SK-N-SH (cell line): ENCODE measurements around the gene DCANP1. TPM values are rescaled to one million over a fixed set of nuclear protein-coding genes. Genes with fewer than 3 reads are reported as not detected.

ENCODE experiments used
- CTCF ChIA-PET: fragments of 300-600, 350-600 bp; formaldehyde crosslinking; extraction: SDS; loops from one replicate; lab custom pipeline; 2021; lab: Yijun Ruan, JAX
- POLR2A ChIA-PET: fragments of 350-600 bp; sonication (Branson Sonifier 250); formaldehyde crosslinking; extraction: SDS; loops from one replicate; lab custom pipeline; 2020; ENCODE audit warnings: antibody characterized with exemption, inconsistent platforms; lab: Yijun Ruan, JAX
- DNase-seq: peaks from one replicate; pipeline ENCODE4 v3.0.0; 2012
- H2AFZ ChIP-seq: fragments of 200-600 bp; sonication (generic); 2 replicates; pipeline ENCODE4 v1.8.1; 2016; ENCODE audit warnings: antibody characterized with exemption, mild to moderate bottlenecking, low read depth
- H3F3A ChIP-seq: fragments of 200-600 bp; sonication (generic); replicated peaks from 2 replicates; pipeline ENCODE3; 2016; ENCODE audit warnings: antibody characterized with exemption, mild to moderate bottlenecking; ENCODE audit not compliant: insufficient read depth
- H3K27ac ChIP-seq, 2 experiments: fragments of 200-500 bp in 1 of 2; fragments of 200-600 bp in 1 of 2; sonication (Bioruptor generic) in 1 of 2; sonication (generic), shearing (Covaris generic) in 1 of 2; 2 replicates each; pipeline versions ENCODE4 v1.5.1 to v1.6.1; 2014 to 2016; ENCODE audit warnings: low read depth in 2 of 2, inconsistent platforms in 1 of 2, low read length in 1 of 2, mild to moderate bottlenecking in 1 of 2, mixed read lengths in 1 of 2
- H3K27me3 ChIP-seq: fragments of 200-600 bp; sonication (generic), shearing (Covaris generic); 2 replicates; pipeline ENCODE4 v1.6.1; 2016; ENCODE audit warnings: mixed run types; ENCODE audit not compliant: insufficient read depth
- H3K36me3 ChIP-seq, 2 experiments: fragments of 200-500 bp in 1 of 2; fragments of 200-600 bp in 1 of 2; sonication (Bioruptor generic) in 1 of 2; sonication (generic) in 1 of 2; replicated peaks in 1 of 2; 2 replicates each; pipeline versions ENCODE3 to v1.5.1; 2014 to 2016; ENCODE audit warnings: low read length in 1 of 2, mild to moderate bottlenecking in 1 of 2; ENCODE audit not compliant: insufficient read depth in 2 of 2, control insufficient read depth in 1 of 2
- H3K4me1 ChIP-seq, 2 experiments: fragments of 200-500 bp in 1 of 2; fragments of 200-600 bp in 1 of 2; sonication (Bioruptor generic) in 1 of 2; sonication (generic), shearing (Covaris generic) in 1 of 2; 2 replicates each; pipeline versions ENCODE4 v1.5.1 to v1.6.1; 2014 to 2016; ENCODE audit warnings: low read depth in 1 of 2, low read length in 1 of 2, mixed run types in 1 of 2; ENCODE audit not compliant: insufficient read depth in 2 of 2, control insufficient read depth in 1 of 2
- H3K4me2 ChIP-seq: fragments of 200-600 bp; sonication (generic), shearing (Covaris generic); 2 replicates; pipeline ENCODE4 v1.6.1; 2017; ENCODE audit warnings: mixed run types
- H3K4me3 ChIP-seq, 2 experiments: fragments of 200-500 bp in 1 of 2; fragments of 200-600 bp in 1 of 2; sonication (Bioruptor generic) in 1 of 2; sonication (generic), shearing (Covaris generic) in 1 of 2; 2 replicates each; pipeline versions ENCODE4 v1.5.1 to v1.8.1; 2014 to 2016; ENCODE audit warnings: low read depth in 2 of 2, inconsistent platforms in 1 of 2, low read length in 1 of 2, mild to moderate bottlenecking in 1 of 2, mixed read lengths in 1 of 2, moderate library complexity in 1 of 2
- H3K79me2 ChIP-seq: fragments of 200-600 bp; sonication (generic); 2 replicates; pipeline ENCODE4 v1.8.1; 2017; ENCODE audit warnings: mild to moderate bottlenecking; ENCODE audit not compliant: insufficient read depth
- H3K9ac ChIP-seq: fragments of 200-600 bp; sonication (generic); 2 replicates; pipeline ENCODE4 v1.6.1; 2017; ENCODE audit warnings: mixed run types
- H3K9me2 ChIP-seq: fragments of 200-600 bp; sonication (generic); 2 replicates; pipeline ENCODE4 v1.6.1; 2017; ENCODE audit warnings: mixed run types
- H3K9me3 ChIP-seq: fragments of 200-600 bp; sonication (generic); 2 replicates; pipeline ENCODE4 v1.6.1; 2017; ENCODE audit warnings: mixed run types, mild to moderate bottlenecking, moderate library complexity
- H4K20me1 ChIP-seq: fragments of 200-600 bp; sonication (generic); 2 replicates; pipeline ENCODE4 v1.6.1; 2017; ENCODE audit warnings: mild to moderate bottlenecking, mixed run types; ENCODE audit not compliant: insufficient read depth
- ELF1 ChIP-seq: IDR thresholded peaks from 2 replicates; pipeline ENCODE4 v1.4.0; 2012
- EP300 ChIP-seq, 2 experiments: IDR thresholded peaks; 2 replicates each; pipeline versions ENCODE4 v1.4.0 to v1.6.1; 2012; ENCODE audit warnings: borderline replicate concordance in 1 of 2, low read depth in 1 of 2, low read length in 1 of 2
- EZH2phosphoT487 ChIP-seq: fragments of 200-600 bp; sonication (generic); IDR thresholded peaks from 2 replicates; pipeline ENCODE4 v1.6.1; 2017; ENCODE audit warnings: low read depth, mixed run types, mild to moderate bottlenecking, antibody characterized with exemption, moderate library complexity, borderline replicate concordance
- FOSL2 ChIP-seq: IDR thresholded peaks from 2 replicates; pipeline ENCODE4 v1.4.0; 2012; ENCODE audit warnings: low read depth, mild to moderate bottlenecking, moderate library complexity, borderline replicate concordance
- GATA2 ChIP-seq: sonication (generic); formaldehyde crosslinking; IDR thresholded peaks from 2 replicates; pipeline ENCODE4 v1.5.0; 2020; ENCODE audit warnings: mild to moderate bottlenecking, missing genetic modification reagents
- MEF2A ChIP-seq: IDR thresholded peaks from 2 replicates; pipeline ENCODE4 v1.4.0; 2012; ENCODE audit warnings: low read depth, borderline replicate concordance
- MXI1 ChIP-seq: IDR thresholded peaks from 2 replicates; pipeline ENCODE4 v1.6.1; 2012; ENCODE audit warnings: mild to moderate bottlenecking, low read depth, low read length, improper control_type of control experiment
- RFX5 ChIP-seq: IDR thresholded peaks from 2 replicates; pipeline ENCODE4 v1.6.1; 2012; ENCODE audit warnings: mild to moderate bottlenecking, improper control_type of control experiment, low read length
- RXRA ChIP-seq: IDR thresholded peaks from 2 replicates; pipeline ENCODE4 v1.4.0; 2012; ENCODE audit warnings: low read depth, mild to moderate bottlenecking, borderline replicate concordance
- SIN3A ChIP-seq: IDR thresholded peaks from 2 replicates; pipeline ENCODE4 v1.6.1; 2012; ENCODE audit warnings: low read depth, mild to moderate bottlenecking, low read length, moderate library complexity, borderline replicate concordance
- SMC3 ChIP-seq: IDR thresholded peaks from 2 replicates; pipeline ENCODE4 v1.6.1; 2012; ENCODE audit warnings: low read depth, low read length, improper control_type of control experiment
- TEAD4 ChIP-seq: IDR thresholded peaks from 2 replicates; pipeline ENCODE4 v1.4.0; 2012; ENCODE audit warnings: mild to moderate bottlenecking, borderline replicate concordance; ENCODE audit not compliant: insufficient read depth
- YY1 ChIP-seq: IDR thresholded peaks from 2 replicates; pipeline ENCODE4 v1.4.0; 2012; ENCODE audit warnings: low read depth, mild to moderate bottlenecking
- WGBS: methylation state at CpG from one replicate; pipeline ENCODE4 v1.1.6; 2017; ENCODE audit warnings: low lambda C conversion rate; 5-methylcytosine and 5-hydroxymethylcytosine counted together
- polyA plus RNA-seq, 3 experiments: library from polyadenylated mRNA; depleted of rRNA; stranded (reverse); fragments of >200 nt; gene quantifications; 2 replicates each; pipeline ENCODE4 v1.2.3, GENCODE V29; 2012
- TF ChIP-seq, protein P1 (sequence below): IDR thresholded peaks from 2 replicates; pipeline ENCODE4 v1.6.1; 2012; ENCODE audit warnings: mild to moderate bottlenecking, low read depth, low read length, moderate library complexity
- TF ChIP-seq, protein P2 (sequence below): IDR thresholded peaks from 2 replicates; pipeline ENCODE4 v1.4.0; 2012; ENCODE audit warnings: low read depth, borderline replicate concordance
- TF ChIP-seq, protein P3 (sequence below): fragments of 150-350 bp; IDR thresholded peaks from 2 replicates; pipeline ENCODE4 v1.6.1; 2016; ENCODE audit warnings: mild to moderate bottlenecking, low read depth, low read length
- TF ChIP-seq, protein P4 (sequence below): IDR thresholded peaks from 2 replicates; pipeline ENCODE4 v1.4.0; 2012; ENCODE audit warnings: low read depth, borderline replicate concordance

DCANP1 gene
- polyA plus RNA-seq, 1 of the 3 experiments (the other 2 are of a cell fraction): not detected

DNA sequence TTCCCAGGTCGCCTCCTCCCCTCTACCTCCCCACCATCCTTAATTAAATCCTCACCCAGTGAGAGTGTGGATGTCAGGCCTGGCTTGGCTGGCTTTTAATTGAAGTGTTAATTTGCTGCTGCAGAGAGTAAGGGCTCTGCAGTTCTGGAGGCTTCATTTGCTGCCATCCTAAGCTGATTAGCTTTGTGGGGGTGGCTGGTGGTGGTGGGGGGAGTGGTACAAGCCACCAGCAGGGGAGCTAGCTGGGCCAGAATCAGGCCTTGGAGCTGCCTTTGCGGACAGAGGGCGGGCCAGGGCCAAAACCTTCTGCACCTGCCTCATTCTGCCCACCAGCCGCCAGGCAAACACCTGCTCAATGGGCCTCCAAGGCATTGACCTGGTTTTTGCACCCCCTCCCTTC, 31.8 kb upstream of the DCANP1 start:
- no peaks in the 10 kb centered on the region for H3K9me2 ChIP-seq
- H3K9ac ChIP-seq: no peak overlapping the region
- no peaks in the 10 kb centered on the region for H3K79me2 ChIP-seq
- CTCF ChIA-PET: interaction anchor here (0.7 to 3.9 kb wide), 7 partner anchors 9 to 75 kb away, joined by 3 to 52 read pairs (median 4); no protein-coding TSS in a partner anchor
- H3K4me1 ChIP-seq: peaks cover 0 to 2% of the 10 kb centered on the region in 2 experiments; a peak in 1 of 4 replicates
- H3F3A ChIP-seq: no peaks in the 10 kb centered on the region
- no peak overlapping the region for H3K4me2 ChIP-seq
- no peak overlapping the region for H3K4me3 ChIP-seq
- H3K27me3 ChIP-seq: no peaks in the 10 kb centered on the region; the same call in none of the 2 replicates
- H3K9me3 ChIP-seq: no peaks in the 10 kb centered on the region
- TF ChIP-seq, protein P1, sequence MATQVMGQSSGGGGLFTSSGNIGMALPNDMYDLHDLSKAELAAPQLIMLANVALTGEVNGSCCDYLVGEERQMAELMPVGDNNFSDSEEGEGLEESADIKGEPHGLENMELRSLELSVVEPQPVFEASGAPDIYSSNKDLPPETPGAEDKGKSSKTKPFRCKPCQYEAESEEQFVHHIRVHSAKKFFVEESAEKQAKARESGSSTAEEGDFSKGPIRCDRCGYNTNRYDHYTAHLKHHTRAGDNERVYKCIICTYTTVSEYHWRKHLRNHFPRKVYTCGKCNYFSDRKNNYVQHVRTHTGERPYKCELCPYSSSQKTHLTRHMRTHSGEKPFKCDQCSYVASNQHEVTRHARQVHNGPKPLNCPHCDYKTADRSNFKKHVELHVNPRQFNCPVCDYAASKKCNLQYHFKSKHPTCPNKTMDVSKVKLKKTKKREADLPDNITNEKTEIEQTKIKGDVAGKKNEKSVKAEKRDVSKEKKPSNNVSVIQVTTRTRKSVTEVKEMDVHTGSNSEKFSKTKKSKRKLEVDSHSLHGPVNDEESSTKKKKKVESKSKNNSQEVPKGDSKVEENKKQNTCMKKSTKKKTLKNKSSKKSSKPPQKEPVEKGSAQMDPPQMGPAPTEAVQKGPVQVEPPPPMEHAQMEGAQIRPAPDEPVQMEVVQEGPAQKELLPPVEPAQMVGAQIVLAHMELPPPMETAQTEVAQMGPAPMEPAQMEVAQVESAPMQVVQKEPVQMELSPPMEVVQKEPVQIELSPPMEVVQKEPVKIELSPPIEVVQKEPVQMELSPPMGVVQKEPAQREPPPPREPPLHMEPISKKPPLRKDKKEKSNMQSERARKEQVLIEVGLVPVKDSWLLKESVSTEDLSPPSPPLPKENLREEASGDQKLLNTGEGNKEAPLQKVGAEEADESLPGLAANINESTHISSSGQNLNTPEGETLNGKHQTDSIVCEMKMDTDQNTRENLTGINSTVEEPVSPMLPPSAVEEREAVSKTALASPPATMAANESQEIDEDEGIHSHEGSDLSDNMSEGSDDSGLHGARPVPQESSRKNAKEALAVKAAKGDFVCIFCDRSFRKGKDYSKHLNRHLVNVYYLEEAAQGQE: no peak
- TF ChIP-seq EP300 (IDR thresholded peaks at IDR 0.05; ENCODE audit: borderline replicate concordance in 1 of 2, low read depth in 1 of 2, low read length in 1 of 2) (no peak), GATA2 (no peak), RXRA (no peak), EZH2phosphoT487 (no peak), TEAD4 (no peak), SIN3A (no peak), YY1 (no peak), MXI1 (no peak), FOSL2 (no peak), ELF1 (no peak), RFX5 (no peak), MEF2A (no peak), SMC3 (no peak)
- TF ChIP-seq, protein P2, sequence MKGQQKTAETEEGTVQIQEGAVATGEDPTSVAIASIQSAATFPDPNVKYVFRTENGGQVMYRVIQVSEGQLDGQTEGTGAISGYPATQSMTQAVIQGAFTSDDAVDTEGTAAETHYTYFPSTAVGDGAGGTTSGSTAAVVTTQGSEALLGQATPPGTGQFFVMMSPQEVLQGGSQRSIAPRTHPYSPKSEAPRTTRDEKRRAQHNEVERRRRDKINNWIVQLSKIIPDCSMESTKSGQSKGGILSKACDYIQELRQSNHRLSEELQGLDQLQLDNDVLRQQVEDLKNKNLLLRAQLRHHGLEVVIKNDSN: no peak
- TF ChIP-seq, protein P3, sequence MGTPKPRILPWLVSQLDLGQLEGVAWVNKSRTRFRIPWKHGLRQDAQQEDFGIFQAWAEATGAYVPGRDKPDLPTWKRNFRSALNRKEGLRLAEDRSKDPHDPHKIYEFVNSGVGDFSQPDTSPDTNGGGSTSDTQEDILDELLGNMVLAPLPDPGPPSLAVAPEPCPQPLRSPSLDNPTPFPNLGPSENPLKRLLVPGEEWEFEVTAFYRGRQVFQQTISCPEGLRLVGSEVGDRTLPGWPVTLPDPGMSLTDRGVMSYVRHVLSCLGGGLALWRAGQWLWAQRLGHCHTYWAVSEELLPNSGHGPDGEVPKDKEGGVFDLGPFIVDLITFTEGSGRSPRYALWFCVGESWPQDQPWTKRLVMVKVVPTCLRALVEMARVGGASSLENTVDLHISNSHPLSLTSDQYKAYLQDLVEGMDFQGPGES: no peak
- TF ChIP-seq, protein P4, sequence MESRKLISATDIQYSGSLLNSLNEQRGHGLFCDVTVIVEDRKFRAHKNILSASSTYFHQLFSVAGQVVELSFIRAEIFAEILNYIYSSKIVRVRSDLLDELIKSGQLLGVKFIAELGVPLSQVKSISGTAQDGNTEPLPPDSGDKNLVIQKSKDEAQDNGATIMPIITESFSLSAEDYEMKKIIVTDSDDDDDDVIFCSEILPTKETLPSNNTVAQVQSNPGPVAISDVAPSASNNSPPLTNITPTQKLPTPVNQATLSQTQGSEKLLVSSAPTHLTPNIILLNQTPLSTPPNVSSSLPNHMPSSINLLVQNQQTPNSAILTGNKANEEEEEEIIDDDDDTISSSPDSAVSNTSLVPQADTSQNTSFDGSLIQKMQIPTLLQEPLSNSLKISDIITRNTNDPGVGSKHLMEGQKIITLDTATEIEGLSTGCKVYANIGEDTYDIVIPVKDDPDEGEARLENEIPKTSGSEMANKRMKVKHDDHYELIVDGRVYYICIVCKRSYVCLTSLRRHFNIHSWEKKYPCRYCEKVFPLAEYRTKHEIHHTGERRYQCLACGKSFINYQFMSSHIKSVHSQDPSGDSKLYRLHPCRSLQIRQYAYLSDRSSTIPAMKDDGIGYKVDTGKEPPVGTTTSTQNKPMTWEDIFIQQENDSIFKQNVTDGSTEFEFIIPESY: no peak
- no peak overlapping the region for H2AFZ ChIP-seq
- no peaks in the 10 kb centered on the region for H3K36me3 ChIP-seq
- no peak overlapping the region for H3K27ac ChIP-seq
- H4K20me1 ChIP-seq: no peaks in the 10 kb centered on the region
- 50% methylated on average over 4 of the region's 4 CpGs for WGBS
- POLR2A ChIA-PET: no interaction called here
- DNase-seq: no peak
